Measurements from ENCODE around the gene DPP7. TPM values are rescaled to one million over a fixed set of nuclear protein-coding genes. Genes with fewer than 3 reads are reported as not detected.
A peak's percentile ranks its signal among the peaks of the same experiment; 100 is the strongest.
"Not testable (repeated sequence)": the region's sequence is repeated elsewhere in the genome, so short reads cannot be mapped to it uniquely, and the experiment has no call there.

Gene DPP7
- polyA plus RNA-seq, 1 of the 3 experiments (the other 2 are of a cell fraction): 127 TPM

DNA sequence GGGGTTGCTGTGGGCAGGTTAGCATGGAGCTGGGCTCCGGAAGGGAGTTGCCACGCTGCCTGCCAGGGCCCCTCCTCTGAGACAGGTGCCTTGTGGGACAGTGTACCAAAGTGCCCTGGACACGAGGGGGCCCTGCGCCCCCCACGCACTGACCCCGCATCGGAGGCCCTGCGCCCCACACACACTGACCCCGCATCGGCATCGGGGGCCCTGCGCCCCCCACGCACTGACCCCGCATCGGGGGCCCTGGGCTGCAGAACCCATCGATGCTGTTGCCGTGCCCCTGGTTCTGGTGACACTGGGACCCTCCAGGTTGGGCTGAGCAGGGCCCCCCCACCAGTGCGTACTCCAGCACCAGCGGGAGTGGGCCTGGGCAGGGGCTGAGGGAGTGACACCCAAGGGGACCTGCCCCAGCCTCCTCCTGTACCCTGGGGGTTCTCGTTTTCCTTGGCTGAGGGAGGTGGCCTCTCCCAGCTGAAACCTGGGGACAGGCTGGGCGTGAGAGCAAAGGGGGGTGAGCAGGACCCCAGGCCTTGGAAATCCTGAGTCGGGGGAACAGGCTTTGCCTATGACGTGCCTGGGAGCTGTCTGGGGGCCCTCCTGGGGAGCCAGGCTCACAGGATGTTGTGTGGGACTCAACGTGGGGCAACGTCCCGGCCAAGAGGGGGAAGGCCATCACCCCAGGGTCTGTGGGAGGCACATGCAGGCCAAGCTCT lies 51.1 kb downstream of the DPP7 start:
- WGBS (ENCODE audit: low lambda C conversion rate): 83% methylated on average over 4 of the region's 26 CpGs
- Histone ChIP-seq H3K9me3 (no peaks in the 10 kb centered on the region), H3K9me2 (no peaks in the 10 kb centered on the region), H3F3A (replicated peaks; ENCODE audit: insufficient read depth) (peaks cover 5% of the 10 kb centered on the region), H3K27ac (ENCODE audit: low read depth in 2 of 2, low read length in 1 of 2) (peak overlapping the region in 1 of 2 experiments; percentile 11; a peak in 1 of 4 replicates), H3K27me3 (ENCODE audit: insufficient read depth) (no peaks in the 10 kb centered on the region), H3K79me2 (ENCODE audit: insufficient read depth) (no peaks in the 10 kb centered on the region), H3K9ac (no peak overlapping the region), H3K4me3 (ENCODE audit: low read depth in 2 of 2, low read length in 1 of 2) (no peak overlapping the region), H2AFZ (ENCODE audit: low read depth) (no peak overlapping the region), H4K20me1 (ENCODE audit: insufficient read depth) (peaks cover 12% of the 10 kb centered on the region; the same call in 1 of the 2 replicates), H3K36me3 (replicated peaks in 1 of 2; ENCODE audit: control insufficient read depth in 1 of 2, insufficient read depth in 2 of 2, low read length in 1 of 2) (no peaks in the 10 kb centered on the region), H3K4me2 (no peak overlapping the region), H3K4me1 (ENCODE audit: control insufficient read depth in 1 of 2, insufficient read depth in 2 of 2, low read depth in 1 of 2, low read length in 1 of 2) (peaks cover 0 to 11% of the 10 kb centered on the region in 2 experiments; a peak in 1 of 4 replicates)
- ChIA-PET CTCF (interaction anchor here (0.6 to 16.8 kb wide), 24 partner anchors 9 to 294 kb away, joined by 3 to 803 read pairs (median 4); partner anchors contain the start of genes ABCA2, AJM1, CLIC3 and CYSRT1), POLR2A (interaction anchor here (1.2 kb wide), 1 partner anchor 8 kb away, joined by 7 read pairs; no protein-coding TSS in a partner anchor)
- no peak for TF ChIP-seq EZH2phosphoT487 (IDR thresholded peaks at IDR 0.05; ENCODE audit: borderline replicate concordance, low read depth)
- no peak for TF ChIP-seq FOSL2 (IDR thresholded peaks at IDR 0.05; ENCODE audit: borderline replicate concordance, low read depth)
- TF ChIP-seq, protein P1, sequence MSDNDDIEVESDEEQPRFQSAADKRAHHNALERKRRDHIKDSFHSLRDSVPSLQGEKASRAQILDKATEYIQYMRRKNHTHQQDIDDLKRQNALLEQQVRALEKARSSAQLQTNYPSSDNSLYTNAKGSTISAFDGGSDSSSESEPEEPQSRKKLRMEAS (IDR thresholded peaks at IDR 0.05; ENCODE audit: low read depth): no peak
- TF ChIP-seq, protein P2, sequence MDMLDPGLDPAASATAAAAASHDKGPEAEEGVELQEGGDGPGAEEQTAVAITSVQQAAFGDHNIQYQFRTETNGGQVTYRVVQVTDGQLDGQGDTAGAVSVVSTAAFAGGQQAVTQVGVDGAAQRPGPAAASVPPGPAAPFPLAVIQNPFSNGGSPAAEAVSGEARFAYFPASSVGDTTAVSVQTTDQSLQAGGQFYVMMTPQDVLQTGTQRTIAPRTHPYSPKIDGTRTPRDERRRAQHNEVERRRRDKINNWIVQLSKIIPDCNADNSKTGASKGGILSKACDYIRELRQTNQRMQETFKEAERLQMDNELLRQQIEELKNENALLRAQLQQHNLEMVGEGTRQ (IDR thresholded peaks at IDR 0.05; ENCODE audit: borderline replicate concordance, low read depth, low read length): no peak
- TF ChIP-seq RAD21 (IDR thresholded peaks at IDR 0.05; ENCODE audit: low read length): no peak
- no peak for TF ChIP-seq FOXJ3 (CRISPR knock-in tag; IDR thresholded peaks at IDR 0.05)
- no peak for TF ChIP-seq YY1 (IDR thresholded peaks at IDR 0.05; ENCODE audit: low read depth)
- no peak for TF ChIP-seq SIN3A (IDR thresholded peaks at IDR 0.05; ENCODE audit: borderline replicate concordance, low read depth, low read length)
- TF ChIP-seq CHD2 (IDR thresholded peaks at IDR 0.05; ENCODE audit: low read length, partially characterized antibody): no peak
- no peak for TF ChIP-seq TEAD4 (IDR thresholded peaks at IDR 0.05; ENCODE audit: borderline replicate concordance, insufficient read depth)
- TF ChIP-seq SMC3 (IDR thresholded peaks at IDR 0.05; ENCODE audit: low read depth, low read length): no peak
- TF ChIP-seq, protein P3, sequence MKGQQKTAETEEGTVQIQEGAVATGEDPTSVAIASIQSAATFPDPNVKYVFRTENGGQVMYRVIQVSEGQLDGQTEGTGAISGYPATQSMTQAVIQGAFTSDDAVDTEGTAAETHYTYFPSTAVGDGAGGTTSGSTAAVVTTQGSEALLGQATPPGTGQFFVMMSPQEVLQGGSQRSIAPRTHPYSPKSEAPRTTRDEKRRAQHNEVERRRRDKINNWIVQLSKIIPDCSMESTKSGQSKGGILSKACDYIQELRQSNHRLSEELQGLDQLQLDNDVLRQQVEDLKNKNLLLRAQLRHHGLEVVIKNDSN (IDR thresholded peaks at IDR 0.05; ENCODE audit: borderline replicate concordance, low read depth): no peak
- no peak for TF ChIP-seq JUND (IDR thresholded peaks at IDR 0.05)
- DNase-seq: no peak

DNA sequence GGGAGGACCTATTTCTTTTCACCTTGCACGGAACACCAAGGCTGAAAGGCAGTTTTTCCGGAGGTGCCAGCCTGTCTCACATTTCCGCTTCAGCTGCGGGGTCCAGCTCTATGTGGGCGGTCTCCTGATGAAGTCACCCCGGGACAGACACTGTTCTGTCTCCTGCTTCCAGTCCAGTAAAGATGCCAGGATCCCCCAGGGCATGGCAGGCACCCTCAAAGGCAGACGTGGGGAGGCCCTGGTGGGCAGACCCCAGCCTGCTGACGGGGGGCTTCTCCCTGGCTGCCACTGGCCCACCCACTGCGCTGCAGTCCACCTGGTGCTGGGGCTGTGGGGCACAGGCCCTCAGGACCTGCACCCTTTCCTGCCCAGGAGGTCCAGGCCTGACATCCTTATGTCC lies 51.7 kb downstream of the DPP7 start:
- H3K27ac ChIP-seq (ENCODE audit: low read depth in 2 of 2, low read length in 1 of 2); H3F3A ChIP-seq (replicated peaks; ENCODE audit: insufficient read depth); H4K20me1 ChIP-seq (ENCODE audit: insufficient read depth); H3K9me3 ChIP-seq; H3K9ac ChIP-seq; H3K4me3 ChIP-seq (ENCODE audit: low read depth in 2 of 2, low read length in 1 of 2); H3K4me2 ChIP-seq; H3K4me1 ChIP-seq (ENCODE audit: control insufficient read depth in 1 of 2, insufficient read depth in 2 of 2, low read depth in 1 of 2, low read length in 1 of 2); POLR2A ChIA-PET; H3K79me2 ChIP-seq (ENCODE audit: insufficient read depth); H3K27me3 ChIP-seq (ENCODE audit: insufficient read depth); DNase-seq; H3K9me2 ChIP-seq; H3K36me3 ChIP-seq (replicated peaks in 1 of 2; ENCODE audit: control insufficient read depth in 1 of 2, insufficient read depth in 2 of 2, low read length in 1 of 2); H2AFZ ChIP-seq (ENCODE audit: low read depth): not testable (repeated sequence)
- CTCF ChIA-PET: interaction anchor here (1.3 to 16.8 kb wide), 5 partner anchors 13 to 34 kb away, joined by 9 to 803 read pairs (median 92); partner anchors contain the start of genes ABCA2, ENTPD2, FUT7 and MAN1B1
- 100% methylated on average over 1 of the region's 9 CpGs for WGBS (ENCODE audit: low lambda C conversion rate)

All from SK-N-SH (cell line).